GM21737 (cell line): ENCODE results near the gene NDST1.
"Not testable (repeated sequence)": the region's sequence is repeated elsewhere in the genome, so short reads cannot be mapped to it uniquely, and the experiment has no call there.

Experiments
- ATAC-seq: cut with Tn5 transposase; IDR thresholded peaks from one replicate; pipeline ENCODE4 v1.9.1; 2021; ENCODE audit warnings: mild to moderate bottlenecking, moderate library complexity; ENCODE audit not compliant: unreplicated experiment

NDST1 gene

GRCh38 chr5:150507474-150508276, at the start of gene NDST1:
NDST1 (plus strand) TSS chr5:150508131; CDS start chr5:150521255, 13,124 bp downstream.
- no peak for ATAC-seq

- no peak for ATAC-seq
Measured at GRCh38 chr5:150458802-150459557, 49.0 kb upstream of the NDST1 start.

GRCh38 chr5:150460781-150461180, 47.1 kb upstream of the NDST1 start:
- no peak for ATAC-seq

GRCh38 chr5:150461231-150461630, 46.7 kb upstream of the NDST1 start:
- peak; percentile 79 for ATAC-seq

- ATAC-seq = no peak
Measured at GRCh38 chr5:150464554-150465012, 43.3 kb upstream of the NDST1 start.

- no peak for ATAC-seq
Measured at GRCh38 chr5:150465927-150466326, 42.0 kb upstream of the NDST1 start.

- no peak for ATAC-seq
Measured at GRCh38 chr5:150468206-150468605, 39.7 kb upstream of the NDST1 start.

- no peak for ATAC-seq
Measured at GRCh38 chr5:150469718-150470469, 38.0 kb upstream of the NDST1 start.

- no peak for ATAC-seq
Measured at GRCh38 chr5:150473673-150474358, 34.1 kb upstream of the NDST1 start.

GRCh38 chr5:150476568-150476967, 31.4 kb upstream of the NDST1 start:
- not testable (repeated sequence) for ATAC-seq

- ATAC-seq = no peak
Measured at GRCh38 chr5:150479416-150479815, 28.5 kb upstream of the NDST1 start.

- no peak for ATAC-seq
Measured at GRCh38 chr5:150481708-150481965, 26.3 kb upstream of the NDST1 start.

- no peak for ATAC-seq
Measured at GRCh38 chr5:150481972-150482406, 25.9 kb upstream of the NDST1 start.

GRCh38 chr5:150484964-150485692, 22.8 kb upstream of the NDST1 start:
- no peak for ATAC-seq

- ATAC-seq = no peak
Measured at GRCh38 chr5:150485693-150486401, 22.1 kb upstream of the NDST1 start.

- ATAC-seq = no peak
Measured at GRCh38 chr5:150486402-150487198, 21.3 kb upstream of the NDST1 start.

GRCh38 chr5:150487199-150488061, 20.5 kb upstream of the NDST1 start:
- no peak for ATAC-seq
